OCI-LY7 (cell line): ENCODE measurements around the gene AMPH. TPM values are rescaled to one million over a fixed set of nuclear protein-coding genes. Genes with fewer than 3 reads are reported as not detected.

ENCODE experiments used
- BruUV-seq: library from RNA; stranded (reverse); fragments of 400-500 nt; replicated peaks from 2 replicates; lab custom pipeline; 2021; lab: Mats Ljungman, UMichigan
- CTCF ChIA-PET: fragments of 300-600 bp; sonication (Branson Sonifier 250); formaldehyde crosslinking; loops from one replicate; lab custom pipeline; 2022; ENCODE audit warnings: antibody characterized with exemption; ENCODE audit not compliant: unreplicated experiment; lab: Charles Lee
- POLR2A ChIA-PET: fragments of 300-600 bp; sonication (Branson Sonifier 250); formaldehyde crosslinking; loops from one replicate; lab custom pipeline; 2022; ENCODE audit warnings: antibody characterized with exemption; lab: Charles Lee
- DNase-seq: peaks from one replicate; pipeline ENCODE4 v3.0.0-alpha.2; 2015; ENCODE audit warnings: low spot score
- H2AFZ ChIP-seq: fragments of 200-600 bp; sonication (generic), shearing (Covaris generic); 2 replicates; pipeline ENCODE4 v1.6.1; 2014; ENCODE audit warnings: mild to moderate bottlenecking, antibody characterized with exemption, low read length, moderate library complexity
- H3K27ac ChIP-seq: fragments of 200-600 bp; sonication (generic); 2 replicates; pipeline ENCODE4 v1.5.1; 2014; ENCODE audit warnings: mixed run types, low read depth, mild to moderate bottlenecking, moderate library complexity, low read length, inconsistent platforms; ENCODE audit not compliant: poor library complexity, severe bottlenecking
- H3K36me3 ChIP-seq: fragments of 200-600 bp; sonication (generic); 2 replicates; pipeline ENCODE4 v1.6.1; 2014; ENCODE audit warnings: mild to moderate bottlenecking, antibody characterized with exemption, low read length, moderate library complexity, mixed read lengths; ENCODE audit not compliant: insufficient read depth
- H3K4me1 ChIP-seq: fragments of 200-600 bp; sonication (generic); 2 replicates; pipeline ENCODE4 v1.5.1; 2014; ENCODE audit warnings: mild to moderate bottlenecking, low read length; ENCODE audit not compliant: insufficient read depth, poor library complexity, severe bottlenecking
- H3K4me2 ChIP-seq: fragments of 200-600 bp; sonication (generic); 2 replicates; pipeline ENCODE4 v1.6.1; 2014; ENCODE audit warnings: mild to moderate bottlenecking, low read length
- H3K4me3 ChIP-seq: fragments of 200-600 bp; sonication (generic); 2 replicates; pipeline ENCODE4 v1.5.1; 2014; ENCODE audit warnings: mild to moderate bottlenecking, low read depth, low read length; ENCODE audit not compliant: poor library complexity, severe bottlenecking
- H3K79me2 ChIP-seq: fragments of 200-600 bp; sonication (generic); 2 replicates; pipeline ENCODE4 v1.6.1; 2016; ENCODE audit warnings: low read depth, mild to moderate bottlenecking, low read length, moderate library complexity, mixed read lengths; ENCODE audit not compliant: insufficient read depth
- H3K9me2 ChIP-seq: fragments of 200-600 bp; sonication (generic); 2 replicates; pipeline ENCODE4 v1.6.1; 2016; ENCODE audit warnings: mild to moderate bottlenecking, low read length, mixed read lengths; ENCODE audit not compliant: insufficient read depth
- H3K9me3 ChIP-seq: fragments of 200-600 bp; sonication (generic); 2 replicates; pipeline ENCODE4 v1.6.1; 2014; ENCODE audit warnings: mild to moderate bottlenecking, mixed run types, low read length, mixed read lengths
- H4K20me1 ChIP-seq: fragments of 200-600 bp; sonication (generic); 2 replicates; pipeline ENCODE4 v1.6.1; 2014; ENCODE audit warnings: mild to moderate bottlenecking, antibody characterized with exemption, low read length, moderate library complexity, mixed read lengths; ENCODE audit not compliant: insufficient read depth
- CTCF ChIP-seq: fragments of 200-600 bp; sonication (generic); conservative IDR thresholded peaks from 2 replicates; pipeline ENCODE4 v1.5.1; 2014; ENCODE audit warnings: mild to moderate bottlenecking, antibody characterized with exemption, low read length, moderate library complexity, mixed read lengths
- EZH2phosphoT487 ChIP-seq: fragments of 200-600 bp; sonication (generic); IDR thresholded peaks from 2 replicates; pipeline ENCODE4 v1.6.1; 2018; ENCODE audit warnings: low read depth, borderline replicate concordance, mild to moderate bottlenecking, mixed run types, antibody characterized with exemption, low read length, moderate library complexity, mixed read lengths
- intact Hi-C: fragments of 100-400 bp; cut with micrococcal nuclease; formaldehyde crosslinking; loops from one replicate; pipeline ENCODE4 v1.10.0; 2022; ENCODE audit not compliant: unreplicated experiment
- total RNA-seq, 2 experiments: library from RNA; depleted of rRNA in 1 of 2; stranded (reverse); fragments of >200 nt in 1 of 2; shearing (Covaris generic) in 1 of 2; gene quantifications; 2 replicates each; pipeline ENCODE4 v1.2.3, GENCODE V29; 2014 to 2022

AMPH gene
- total RNA-seq, 2 experiments from 2014 or later, result not detected

- CTCF ChIA-PET, result no interaction called here
- TF ChIP-seq EZH2phosphoT487, result no peak
- no peak for TF ChIP-seq CTCF
These were observed 45.4 kb downstream of the AMPH start for GRCh38 chr7:38585572-38586354.

GRCh38 chr7:38584443-38585210 lies 46.5 kb downstream of the AMPH start:
- no peak overlapping the region for H2AFZ ChIP-seq
- no peaks in the 10 kb centered on the region for H3K9me3 ChIP-seq
- POLR2A ChIA-PET, result no interaction called here
- H3K79me2 ChIP-seq, result no peaks in the 10 kb centered on the region
- TF ChIP-seq EZH2phosphoT487 (no peak), CTCF (no peak)
- H3K27ac ChIP-seq, result no peak overlapping the region
- no peaks in the 10 kb centered on the region for H3K9me2 ChIP-seq
- intact Hi-C loops, result no loop called here
- CTCF ChIA-PET, result no interaction called here
- no TSS peak for BruUV-seq
- no peaks in the 10 kb centered on the region for H4K20me1 ChIP-seq
- no peaks in the 10 kb centered on the region for H3K36me3 ChIP-seq
- H3K4me2 ChIP-seq, result no peak overlapping the region
- no peaks in the 10 kb centered on the region for H3K4me1 ChIP-seq
- no peak for DNase-seq
- H3K4me3 ChIP-seq, result no peak overlapping the region

More at GRCh38 chr7:38585572-38586354, 45.4 kb downstream of the AMPH start:
- Histone ChIP-seq H3K9me2 (no peaks in the 10 kb centered on the region), H4K20me1 (no peaks in the 10 kb centered on the region), H3K9me3 (no peaks in the 10 kb centered on the region), H3K4me1 (no peaks in the 10 kb centered on the region), H3K36me3 (no peaks in the 10 kb centered on the region), H3K4me2 (no peak overlapping the region), H3K79me2 (no peaks in the 10 kb centered on the region), H2AFZ (no peak overlapping the region), H3K27ac (no peak overlapping the region), H3K4me3 (no peak overlapping the region)
- no peak for DNase-seq
- intact Hi-C loops, result no loop called here
- POLR2A ChIA-PET, result no interaction called here
- BruUV-seq, result no TSS peak
